K562 (cell line): ENCODE measurements around the gene MYO1B.

Experiments
- CCNT2 ChIP-seq: IDR thresholded peaks from 2 replicates; pipeline ENCODE4 v1.6.1; 2011; ENCODE audit warnings: borderline replicate concordance, low read depth, mild to moderate bottlenecking, moderate library complexity, mixed read lengths, low read length; ENCODE audit not compliant: insufficient read length; ENCODE audit errors: extremely low read depth
- MTF1 ChIP-seq: fragments of 250-450 bp; sonication (Bioruptor Pico); IDR thresholded peaks from 2 replicates; pipeline ENCODE4 v1.9.0; 2021; ENCODE audit warnings: moderate library complexity, mild to moderate bottlenecking, inconsistent platforms, borderline replicate concordance

- TF ChIP-seq CCNT2, result no peak
- TF ChIP-seq MTF1 (CRISPR knock-in tag), result no peak
These were observed 25.3 kb downstream of the MYO1B start for GRCh38 chr2:191270306-191271161.
